ENCODE results near the gene EPHA8.

EPHA8 gene

DNA sequence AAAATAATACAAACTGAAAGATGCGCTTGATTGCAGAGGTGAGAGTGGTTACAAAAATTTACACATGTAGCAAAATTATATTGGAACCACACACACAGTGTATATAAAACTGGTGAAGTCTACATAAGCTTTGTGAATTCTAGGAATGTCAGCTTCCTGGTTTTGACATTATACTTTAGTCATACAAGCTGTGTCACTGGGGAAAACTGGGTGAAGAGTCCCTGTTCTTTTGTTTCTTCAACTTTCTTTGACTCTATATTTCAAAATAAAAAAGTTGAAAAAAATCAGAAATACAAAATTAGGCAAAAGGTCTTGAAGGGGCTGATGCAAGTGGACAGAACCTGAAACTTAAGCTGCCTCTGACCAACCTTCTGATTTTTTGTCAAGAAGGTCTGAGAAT lies 83.1 kb downstream of the EPHA8 start:
- no peak for DNase-seq (ENCODE audit: low read depth)

DNA sequence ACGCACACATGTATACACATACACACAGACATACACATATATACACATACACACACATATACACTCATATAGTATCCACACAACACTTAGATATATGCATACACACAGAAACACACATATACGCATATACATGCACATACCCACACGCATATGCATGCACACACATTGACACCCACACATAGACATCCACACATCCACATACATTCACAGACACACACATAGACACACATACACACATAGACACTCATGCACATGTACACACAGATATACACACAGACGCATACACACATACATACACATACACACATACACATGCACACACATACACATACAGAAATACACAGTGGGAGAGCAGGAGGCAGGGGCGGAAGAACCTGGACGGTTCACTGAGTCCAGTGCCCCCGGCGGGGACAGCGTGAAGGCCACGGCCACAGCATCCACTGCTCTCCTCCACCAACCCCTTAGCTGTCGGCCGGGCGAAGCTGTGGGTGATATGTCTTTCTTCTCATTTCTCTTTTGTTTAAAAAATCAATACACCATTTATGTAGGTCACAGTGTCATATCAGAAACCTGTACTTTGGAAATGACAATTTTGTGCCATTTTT lies 86.9 kb downstream of the EPHA8 start:
- DNase-seq (ENCODE audit: low read depth): no peak

GRCh38 chr1:22651941-22652856 lies 88.9 kb downstream of the EPHA8 start:
- no peak for DNase-seq (ENCODE audit: low read depth)

DNA sequence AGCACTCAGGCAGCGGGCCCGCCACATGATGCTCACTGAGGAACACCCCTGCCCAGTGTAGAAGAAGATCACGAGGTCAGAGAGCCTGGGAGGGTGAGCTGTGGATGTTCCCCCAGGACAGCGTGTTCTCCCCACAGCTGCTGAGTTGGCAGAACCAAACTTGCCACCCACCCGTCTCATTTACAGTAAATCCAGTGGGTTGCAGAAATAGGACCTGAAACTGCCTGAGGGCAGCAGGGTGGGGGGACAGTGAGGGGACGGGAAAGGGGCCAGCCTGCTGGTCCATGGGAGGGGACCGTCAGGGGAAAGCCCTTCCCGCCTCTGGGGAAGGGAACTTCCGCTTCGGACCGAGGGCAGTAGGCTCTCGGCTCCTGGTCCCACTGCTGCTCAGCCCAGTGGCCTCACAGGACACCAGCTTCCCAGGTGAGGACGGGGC lies 89.6 kb downstream of the EPHA8 start, which contains the start of gene C1QB:
TSS of gene C1QB (plus strand) at position 356 of the 436 bp plus-strand sequence. CDS start 6,227 bp downstream, outside the sequence.
- DNase-seq (ENCODE audit: low read depth): no peak
